ENCODE measurements around the gene CLIC4.
"Not testable (repeated sequence)": the region's sequence is repeated elsewhere in the genome, so short reads cannot be mapped to it uniquely, and the experiment has no call there.

Gene CLIC4

DNA sequence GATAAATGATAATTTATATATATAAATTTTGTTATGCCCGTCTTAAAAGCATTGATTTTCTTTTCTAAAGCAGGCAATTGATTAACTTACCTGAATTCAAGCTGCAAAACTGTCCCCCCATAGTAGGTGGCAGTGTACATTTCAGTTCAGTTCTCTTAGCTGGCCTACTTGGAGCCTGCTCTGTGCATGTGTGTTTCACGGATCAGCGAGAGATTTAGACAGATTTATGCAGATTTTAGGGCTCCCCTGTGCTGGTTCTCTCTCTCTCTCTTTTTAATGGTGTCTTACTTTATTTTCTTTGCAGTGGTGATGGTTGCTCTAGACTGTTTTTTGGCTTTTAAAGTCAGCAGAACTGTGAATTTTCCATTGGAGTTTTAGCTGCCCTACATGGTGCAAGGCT is 30.7 kb downstream of the CLIC4 start:
- DNase-seq: no peak

DNA sequence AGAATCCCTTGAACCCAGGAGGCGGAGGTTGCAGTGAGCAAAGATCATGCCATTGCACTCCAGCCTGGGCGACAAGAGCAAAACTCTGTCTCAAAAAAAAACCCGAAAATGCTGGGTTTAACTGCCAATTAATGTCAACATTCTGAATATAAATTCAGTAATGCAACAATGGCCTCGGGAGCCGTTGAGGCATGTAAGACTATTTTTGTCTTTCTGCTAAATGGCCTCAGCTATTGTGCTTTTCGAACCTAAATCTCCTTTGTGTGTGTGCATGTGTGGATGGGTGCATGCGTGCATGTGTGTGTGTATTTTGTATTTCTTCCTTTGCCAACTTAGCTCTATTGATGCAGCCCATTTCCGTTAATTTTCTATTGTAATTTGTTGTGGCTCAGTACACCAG is 31.6 kb downstream of the CLIC4 start:
- no peak for DNase-seq

DNA sequence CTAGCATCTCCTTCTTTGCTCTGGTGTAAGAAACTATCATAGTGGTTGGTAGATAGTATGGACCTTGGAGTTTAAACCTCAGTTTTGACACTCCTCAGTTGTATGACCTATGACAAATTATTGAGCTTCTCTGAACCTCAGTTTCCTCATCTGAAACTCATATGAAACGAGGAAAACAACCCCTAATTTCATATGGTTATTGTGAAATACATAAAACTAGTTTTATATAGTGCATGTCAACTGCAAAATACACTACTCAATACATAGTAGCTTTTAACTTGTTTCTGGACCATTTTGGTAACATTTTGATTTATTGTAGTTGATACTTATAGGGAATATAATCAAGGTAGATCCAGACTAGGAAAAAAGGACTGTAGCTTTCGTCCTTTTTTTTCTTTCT is 32.9 kb downstream of the CLIC4 start:
- DNase-seq: no peak

DNA sequence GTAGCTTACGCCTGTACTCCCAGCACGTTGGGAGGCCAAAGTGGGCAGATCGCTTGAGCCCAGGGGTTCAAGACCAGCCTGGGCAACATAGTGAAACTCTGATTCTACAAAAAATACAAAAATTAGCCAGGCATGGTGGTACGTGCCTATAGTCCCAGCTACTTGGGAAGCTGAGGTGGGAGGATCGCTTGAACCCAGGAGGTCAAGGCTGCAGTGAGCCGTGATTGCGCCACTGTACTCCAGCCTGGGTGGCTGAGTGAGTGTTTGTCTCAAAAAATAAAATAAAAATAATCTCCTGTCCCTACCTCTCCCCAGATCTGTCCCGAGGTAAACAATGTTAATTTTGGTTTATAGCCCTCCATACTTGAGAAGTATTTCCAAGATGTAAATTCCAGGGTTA is 34.0 kb downstream of the CLIC4 start:
- DNase-seq: not testable (repeated sequence)

DNA sequence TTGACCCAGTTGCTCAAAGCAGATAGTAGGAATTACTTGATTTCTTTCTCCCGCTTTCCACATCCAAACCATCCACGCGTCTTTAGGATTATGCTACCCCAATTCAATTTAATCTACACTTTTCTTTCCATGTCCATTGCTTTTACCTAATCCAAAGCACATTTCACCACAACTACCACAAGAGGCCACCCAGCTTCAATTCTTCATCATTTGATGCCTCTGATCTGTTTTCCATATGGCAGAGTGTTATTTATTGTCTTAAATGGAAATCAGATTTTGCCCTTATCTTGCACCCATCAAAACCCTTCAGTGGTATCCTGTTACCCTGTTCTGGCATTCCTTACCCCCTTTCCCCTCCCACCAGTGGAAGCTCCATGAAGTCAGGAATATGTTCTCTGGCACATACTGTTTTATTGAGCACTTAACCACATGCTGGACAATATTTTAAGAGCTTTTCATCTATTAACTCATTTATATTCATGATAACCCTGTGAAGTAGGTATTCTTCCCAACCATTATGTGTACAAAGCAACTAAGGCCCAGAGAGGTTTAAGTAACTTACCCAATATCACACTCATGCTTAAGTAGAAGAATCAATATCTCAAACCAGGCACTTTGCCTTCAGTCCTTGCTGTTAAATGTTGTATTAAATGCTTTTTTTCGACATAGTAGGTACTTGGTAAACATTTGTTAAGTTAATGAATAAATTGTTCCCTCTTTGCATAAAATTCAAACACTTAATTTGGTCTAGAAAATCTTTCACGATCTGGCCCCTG is 34.6 kb downstream of the CLIC4 start:
- DNase-seq: no peak

DNA sequence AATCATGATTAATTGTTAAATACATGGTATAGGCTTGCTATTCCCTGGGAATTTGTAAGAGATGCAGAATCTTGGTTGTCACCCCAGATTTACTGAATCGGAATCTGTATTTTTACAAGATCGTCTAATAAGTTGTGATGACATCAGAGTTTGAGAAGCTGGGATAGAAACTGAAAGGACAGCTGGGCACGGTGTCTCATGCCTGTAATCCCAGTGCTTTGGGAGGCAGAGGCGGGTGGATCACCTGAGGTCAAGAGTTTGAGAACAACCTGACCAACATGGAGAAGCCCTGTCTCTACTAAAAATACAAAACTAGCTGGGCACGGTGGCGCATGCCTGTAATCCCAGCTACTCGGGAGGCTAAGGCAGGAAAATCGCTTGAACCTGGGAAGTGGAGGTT is 35.4 kb downstream of the CLIC4 start:
- not testable (repeated sequence) for DNase-seq

DNA sequence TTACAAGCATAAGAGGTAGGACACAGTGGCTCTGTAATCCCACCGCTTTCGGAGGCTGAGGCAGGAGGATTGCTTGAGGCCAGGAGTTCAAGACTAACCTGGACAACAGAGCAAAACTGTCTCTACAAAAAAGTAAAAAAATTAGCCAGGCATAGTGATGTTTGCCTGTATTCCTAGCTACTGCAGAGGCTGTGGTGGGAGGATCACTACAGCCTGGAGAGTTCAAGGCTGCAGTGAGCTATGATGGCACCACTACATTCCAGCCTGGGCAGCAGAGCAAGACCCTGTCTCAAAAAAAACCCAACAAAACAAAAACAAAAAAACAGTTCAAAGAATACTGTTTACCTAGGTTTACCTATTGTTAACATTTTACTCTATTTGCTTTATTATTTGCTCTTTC is 37.4 kb downstream of the CLIC4 start:
- no peak for DNase-seq

DNA sequence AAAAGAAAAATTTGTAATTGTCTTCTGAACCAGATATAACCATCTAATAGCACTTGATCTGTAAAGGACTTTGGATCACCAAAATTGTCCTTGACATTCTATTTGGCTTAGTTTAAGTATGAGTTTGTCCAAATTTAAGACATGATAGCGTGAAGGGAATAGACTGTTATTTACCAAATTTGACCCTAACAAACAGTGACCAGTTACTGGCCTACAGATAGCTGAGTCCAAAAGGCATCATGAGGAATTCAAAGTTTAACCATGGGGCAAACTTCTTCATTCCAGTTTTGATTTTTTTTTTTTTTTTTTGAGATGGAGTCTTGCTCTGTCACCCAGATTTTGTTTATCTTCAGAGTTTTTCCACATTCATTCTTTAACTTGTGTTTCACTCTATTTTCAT is 38.5 kb downstream of the CLIC4 start:
- no peak for DNase-seq

DNA sequence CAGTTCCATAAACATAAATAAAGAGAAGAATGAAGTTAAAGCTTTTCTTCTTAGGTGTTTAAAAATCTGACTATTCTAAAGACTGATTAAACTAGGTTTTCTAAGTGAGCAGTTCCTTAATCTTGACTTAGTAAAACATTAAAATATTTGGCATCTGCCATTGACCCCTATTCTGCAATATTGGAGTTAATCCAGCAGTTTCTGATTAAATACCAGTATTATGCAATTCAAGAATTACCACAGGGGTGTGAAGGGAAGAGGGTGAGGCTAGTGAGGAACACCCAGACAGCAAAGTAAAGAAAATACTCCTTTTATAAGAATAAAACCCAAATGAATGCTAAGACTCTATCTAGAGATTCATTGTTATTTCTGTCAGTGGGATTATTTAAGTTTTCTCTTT is 40.9 kb downstream of the CLIC4 start:
- no peak for DNase-seq

DNA sequence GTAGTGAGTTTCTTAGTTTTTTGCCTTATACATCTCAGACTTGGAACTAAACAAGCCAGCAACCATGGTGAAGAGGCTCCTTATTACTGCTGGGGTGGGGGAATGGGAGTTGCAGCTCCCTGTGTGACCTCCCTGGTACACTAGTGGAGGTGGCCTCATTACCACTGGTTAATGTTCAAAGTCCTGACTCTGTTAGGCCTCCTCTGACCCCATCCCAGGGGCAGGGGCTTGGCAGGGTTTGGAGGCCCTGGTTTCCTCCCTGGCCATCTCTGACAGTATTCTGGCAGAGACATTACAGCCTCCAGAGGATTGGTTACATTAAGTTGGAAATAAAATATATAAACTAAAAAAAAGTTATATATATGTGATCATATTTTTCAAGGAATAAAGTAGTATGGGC is 45.2 kb downstream of the CLIC4 start:
- DNase-seq: no peak

DNA sequence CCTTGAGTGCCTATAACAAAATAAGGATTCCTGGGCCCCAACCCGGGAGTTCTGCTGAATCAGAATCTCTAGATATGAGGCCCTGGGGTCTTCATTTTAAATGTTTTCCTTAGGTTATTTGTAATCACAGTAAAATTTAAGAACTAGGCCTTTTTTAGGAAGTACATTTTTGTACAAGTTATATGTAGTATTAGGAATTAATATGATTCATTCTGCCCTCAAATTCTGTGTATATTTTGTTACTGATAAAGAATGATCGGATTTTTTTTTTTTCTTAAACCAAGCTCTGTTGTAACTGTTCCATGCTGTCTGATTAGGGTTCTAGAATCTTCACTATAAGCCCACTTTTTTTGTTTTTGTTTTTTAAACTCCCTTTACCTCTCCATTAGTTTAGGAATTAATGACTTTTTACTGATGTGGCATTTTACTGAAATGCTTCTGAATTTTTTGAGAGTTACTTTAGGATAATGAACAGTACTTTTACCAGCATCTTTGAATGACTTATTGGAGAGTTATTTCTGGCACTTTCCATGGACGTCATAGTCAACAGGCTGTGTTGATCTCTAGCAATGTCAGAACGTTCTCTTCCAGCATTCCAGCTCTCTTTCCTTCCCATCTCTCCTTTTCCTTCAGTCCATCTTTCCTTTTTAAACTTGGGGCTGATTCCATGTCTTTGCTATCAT is 48.3 kb downstream of the CLIC4 start:
- DNase-seq: no peak

DNA sequence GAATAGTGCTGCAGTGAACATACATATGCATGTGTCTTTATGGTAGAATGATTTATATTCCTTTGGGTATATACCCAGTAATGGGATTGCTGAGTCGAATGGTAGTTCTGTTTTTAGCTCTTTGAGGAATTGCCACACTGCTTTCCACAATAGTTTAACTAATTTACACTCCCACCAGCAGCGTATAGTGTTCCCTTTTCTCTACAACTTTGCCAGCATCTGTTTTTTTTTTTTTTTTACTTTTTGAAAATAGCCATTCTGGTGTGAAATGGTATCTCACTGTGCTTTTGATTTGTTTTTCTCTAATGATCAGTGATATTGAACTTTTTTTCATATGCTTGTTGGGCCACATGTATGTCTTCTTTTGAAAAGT is 48.9 kb downstream of the CLIC4 start:
- DNase-seq: not testable (repeated sequence)

DNA sequence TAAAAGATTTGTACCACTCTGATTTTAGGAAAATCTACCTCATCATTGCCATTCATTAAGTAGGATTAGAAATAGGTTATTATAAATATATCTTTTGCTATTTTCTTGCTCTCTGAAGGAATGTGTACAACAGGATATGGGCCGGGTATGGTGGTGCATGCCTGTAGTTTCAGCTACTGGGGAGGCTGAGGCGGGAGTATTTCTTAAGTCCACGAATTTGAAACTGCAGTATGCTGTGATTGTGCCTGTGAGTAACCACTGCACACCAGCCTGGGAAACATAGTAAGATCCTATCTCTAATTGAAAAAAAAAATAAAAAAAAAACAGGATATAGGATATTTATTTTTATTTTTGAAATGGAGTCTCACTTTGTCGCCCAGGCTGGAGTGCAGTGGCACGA is 50.0 kb downstream of the CLIC4 start:
- DNase-seq: no peak

DNA sequence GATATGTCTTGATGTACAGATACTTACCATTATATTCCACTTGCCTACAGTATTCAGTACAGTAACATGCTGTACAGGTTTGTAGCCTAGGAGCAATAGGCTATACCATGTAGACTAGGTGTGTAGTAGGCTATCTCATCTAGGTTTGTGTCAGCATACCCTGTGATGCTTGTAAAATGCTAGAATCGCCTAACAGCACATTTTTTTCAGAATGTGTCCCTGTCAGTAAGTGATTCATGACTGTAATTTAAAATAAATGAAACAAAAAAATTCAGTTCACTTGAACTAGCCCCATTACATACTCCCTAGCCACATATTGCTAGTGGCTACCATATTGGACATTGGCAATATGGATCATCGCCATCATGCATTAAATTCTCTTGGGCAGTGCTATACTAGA is 51.3 kb downstream of the CLIC4 start:
- no peak for DNase-seq

DNA sequence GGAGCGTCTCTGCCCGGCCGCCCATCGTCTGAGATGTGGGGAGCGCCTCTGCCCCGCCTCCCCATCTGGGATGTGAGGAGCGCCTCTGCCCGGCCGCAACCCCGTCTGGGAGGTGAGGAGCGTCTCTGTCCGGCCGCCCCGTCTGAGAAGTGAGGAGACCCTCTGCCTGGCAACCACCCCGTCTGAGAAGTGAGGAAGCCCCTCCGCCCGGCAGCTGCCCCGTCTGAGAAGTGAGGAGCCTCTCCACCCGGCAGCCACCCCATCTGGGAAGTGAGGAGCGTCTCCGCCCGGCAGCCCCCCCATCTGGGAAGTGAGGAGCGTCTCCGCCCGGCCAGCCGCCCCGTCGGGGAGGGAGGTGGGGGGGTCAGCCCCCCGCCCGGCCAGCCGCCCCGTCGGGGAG is 54.0 kb downstream of the CLIC4 start:
- DNase-seq: not testable (repeated sequence)

DNA sequence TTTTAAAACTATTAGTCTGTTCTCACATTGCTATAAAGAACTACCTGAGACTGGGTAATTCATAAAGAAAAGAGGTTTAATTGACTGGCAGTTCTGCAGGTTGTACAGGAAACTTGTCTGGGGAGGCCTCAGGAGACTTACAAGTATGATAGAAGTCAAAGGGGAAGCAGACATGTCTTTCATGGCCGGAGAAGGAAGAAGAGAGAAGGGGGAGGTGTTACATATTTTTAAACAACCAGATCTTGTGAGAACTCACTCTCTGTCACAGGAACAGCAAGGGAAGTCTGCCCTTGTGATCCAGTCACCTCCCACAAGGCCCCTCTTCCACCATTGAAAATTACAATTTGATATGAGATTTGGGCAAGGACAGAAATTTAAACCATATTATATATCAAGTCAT is 55.9 kb downstream of the CLIC4 start:
- no peak for DNase-seq

DNA sequence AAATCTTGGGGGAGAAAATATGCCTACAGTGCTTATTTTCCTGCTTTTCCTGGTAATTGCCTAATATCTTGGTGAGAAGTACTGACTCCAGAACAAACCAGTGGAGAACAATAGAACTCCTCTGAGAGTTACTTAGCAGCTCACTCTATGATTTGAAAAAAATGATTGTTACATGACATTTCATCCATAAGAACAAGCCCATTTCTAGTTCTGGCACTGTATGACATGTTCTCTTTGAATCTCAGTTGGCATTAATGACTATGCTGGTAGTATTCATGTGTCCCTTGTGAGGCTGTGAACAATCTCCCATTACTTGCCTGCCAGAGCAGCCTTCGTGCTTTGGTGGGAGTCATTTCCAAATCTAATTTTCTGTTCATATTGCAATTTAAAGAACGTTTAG is 58.0 kb downstream of the CLIC4 start:
- no peak for DNase-seq

DNA sequence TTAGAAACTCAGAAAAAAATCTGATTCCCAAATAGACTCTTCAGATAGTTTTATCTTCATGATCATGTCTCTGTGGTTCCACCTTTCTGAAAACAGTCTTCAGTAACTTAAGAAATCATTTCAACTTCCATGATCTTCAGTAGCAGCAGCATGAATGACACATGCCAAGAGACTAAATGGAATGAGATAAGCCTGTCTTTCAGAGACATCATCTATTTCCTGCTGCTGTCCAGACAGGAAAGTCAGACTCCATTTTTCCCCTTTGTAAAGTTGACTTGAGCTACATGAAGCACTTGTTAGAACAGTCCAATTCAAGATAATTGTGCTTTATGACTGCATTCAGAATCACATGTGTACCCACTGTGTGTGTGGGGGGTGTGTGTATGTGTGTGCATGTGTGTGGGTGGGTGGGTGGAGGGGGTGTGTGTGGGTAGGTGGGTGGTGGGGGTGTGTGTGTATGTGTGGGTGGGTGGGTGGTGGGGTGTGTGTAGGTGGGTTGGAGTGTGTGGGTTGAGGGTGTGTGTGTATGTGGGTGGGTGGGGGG is 58.8 kb downstream of the CLIC4 start:
- DNase-seq: peak in 1 of 2 experiments; percentile 18

DNA sequence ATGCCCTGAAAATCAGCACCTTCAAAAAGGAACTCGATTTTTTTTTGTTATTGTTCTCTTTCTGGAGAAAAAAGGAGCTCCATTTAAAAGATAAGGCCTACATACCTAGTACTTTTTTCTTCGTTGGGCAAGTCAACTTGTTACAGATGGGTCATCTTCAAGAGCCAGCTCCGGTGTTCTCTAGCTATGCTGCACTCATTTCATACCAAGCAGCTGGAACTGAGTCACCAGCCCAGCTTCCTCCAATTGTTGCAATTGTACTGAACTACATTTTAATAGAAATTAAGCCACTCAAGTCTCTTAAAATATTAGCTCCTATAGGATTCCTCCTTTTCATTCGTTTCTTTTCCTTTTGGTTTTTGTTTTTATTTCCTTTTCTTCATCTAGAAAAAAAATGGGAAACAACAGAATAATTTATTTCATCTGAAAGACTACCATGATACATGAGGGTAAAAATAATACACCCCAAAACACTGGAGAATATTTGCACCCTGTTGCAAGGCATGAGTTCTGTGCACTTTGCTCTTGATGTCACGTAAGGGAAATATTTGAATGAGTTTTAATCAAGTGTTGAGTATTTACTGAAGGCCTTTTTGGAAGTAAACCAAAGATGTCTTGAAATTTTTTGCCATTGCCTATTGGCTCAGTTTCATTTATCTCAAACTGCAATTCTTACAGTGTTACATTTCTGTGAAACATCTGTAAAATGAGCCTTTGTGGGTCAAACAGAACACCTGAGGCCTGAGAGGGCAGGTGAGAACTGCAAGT is 60.5 kb downstream of the CLIC4 start:
- DNase-seq: no peak

DNA sequence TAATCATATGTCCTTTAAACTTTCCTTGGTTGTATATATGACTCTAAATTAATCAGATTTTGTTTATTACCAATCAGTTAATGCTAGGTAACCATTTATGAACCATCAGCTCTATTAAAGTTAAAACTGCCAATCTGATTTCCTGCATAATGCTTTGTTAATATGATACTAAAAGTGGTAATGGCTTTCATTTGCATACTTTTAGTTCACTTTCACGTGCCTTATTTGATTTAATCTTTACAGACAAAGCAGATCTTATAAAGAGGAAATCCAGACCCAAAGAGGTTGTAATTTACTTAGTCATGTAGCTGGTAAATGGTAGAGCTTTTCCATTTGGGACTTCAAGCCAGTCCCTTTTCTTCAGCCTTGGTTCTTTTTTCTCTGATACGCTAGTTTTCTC is 61.3 kb downstream of the CLIC4 start:
- no peak for DNase-seq

DNA sequence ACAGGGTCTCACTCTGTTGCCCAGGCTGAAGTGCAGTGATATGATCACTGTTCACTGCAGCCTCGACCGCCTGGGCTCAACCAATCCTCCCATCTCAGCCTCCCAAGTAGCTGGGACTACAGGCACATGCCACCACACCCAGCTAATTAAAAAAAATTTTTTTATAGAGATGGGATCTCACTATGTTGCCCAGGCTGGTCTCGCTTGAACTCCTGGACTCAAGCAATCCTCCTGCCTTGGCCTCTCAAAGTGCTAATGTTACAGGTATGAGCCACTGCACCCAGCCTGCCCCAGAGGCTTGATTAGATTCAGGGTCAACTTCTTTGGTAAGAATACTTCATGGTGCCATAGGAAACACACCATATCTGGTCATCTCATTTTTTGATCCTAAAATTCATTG is 66.2 kb downstream of the CLIC4 start:
- DNase-seq: not testable (repeated sequence)

DNA sequence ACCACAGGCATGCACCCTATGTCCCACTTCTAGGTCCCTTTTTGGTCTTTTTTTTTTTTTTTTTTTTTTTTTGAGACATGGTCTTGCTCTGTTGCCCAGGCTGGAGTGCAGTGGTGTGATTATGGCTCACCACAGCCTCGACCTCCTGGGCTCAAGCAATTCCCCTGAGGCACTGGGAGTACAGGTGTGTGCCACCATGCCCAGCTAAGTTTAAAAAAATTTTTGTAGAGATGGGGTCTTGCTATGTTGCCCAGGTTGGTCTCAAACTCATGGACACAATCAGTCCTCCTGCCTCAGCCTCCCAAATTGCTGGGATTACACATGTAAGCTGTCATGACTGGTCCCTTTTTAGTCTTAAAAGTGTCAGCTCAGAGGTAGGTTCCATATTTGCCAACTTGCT is 75.0 kb downstream of the CLIC4 start:
- DNase-seq: not testable (repeated sequence)

DNA sequence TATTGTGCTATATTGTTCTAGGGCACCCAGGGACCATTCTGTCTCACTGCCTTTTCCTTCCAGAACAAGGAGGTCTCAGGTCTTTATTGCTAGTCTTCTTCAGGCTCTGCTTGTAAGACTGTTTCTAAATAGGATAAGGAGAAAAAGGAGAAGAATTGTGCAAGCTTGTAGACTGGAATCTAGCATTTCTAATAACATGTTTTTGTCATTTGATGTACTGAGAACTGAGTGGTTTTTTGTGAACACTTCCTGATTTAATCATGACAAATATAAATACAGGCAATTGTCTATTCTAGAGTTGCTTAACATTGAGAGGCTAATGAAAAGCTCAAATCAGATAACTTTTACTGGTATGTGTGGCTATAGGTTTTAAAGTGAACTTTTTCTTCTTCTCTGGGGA is 77.6 kb downstream of the CLIC4 start:
- DNase-seq: no peak

DNA sequence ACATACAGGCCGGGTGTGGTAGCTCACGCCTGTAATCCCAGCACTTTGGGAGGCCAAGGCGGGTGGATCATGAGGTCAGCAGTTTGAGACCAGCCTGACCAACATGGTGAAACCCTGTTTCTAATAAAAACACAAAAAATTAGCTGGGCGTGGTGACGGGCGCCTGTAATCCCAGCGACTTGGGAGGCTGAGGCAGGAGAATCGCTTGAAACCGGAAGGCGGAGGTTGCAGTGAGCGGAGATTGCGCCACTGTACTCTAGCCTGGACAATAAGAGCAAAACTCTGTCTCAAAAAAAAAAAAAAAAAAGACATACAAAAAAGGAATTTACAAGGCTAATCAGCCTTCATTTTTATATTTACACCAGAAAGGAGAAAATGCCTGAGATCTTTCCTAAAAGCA is 78.2 kb downstream of the CLIC4 start:
- DNase-seq: not testable (repeated sequence)
